K562 (cell line): ENCODE measurements around the gene CLASP2. TPM values are rescaled to one million over a fixed set of nuclear protein-coding genes. Genes with fewer than 3 reads are reported as not detected.

ENCODE experiments used
- ATAC-seq: fragments of 200-7000 bp; cut with Tn5 transposase; 3 replicates; pipeline ENCODE4 v1.9.1; 2020; ENCODE audit warnings: moderate library complexity
- BruUV-seq: library from RNA; stranded (reverse); fragments of 400-500 nt; replicated peaks from 2 replicates; lab custom pipeline; 2021; lab: Mats Ljungman, UMichigan
- CTCF ChIA-PET: fragments of 300-600 bp; formaldehyde crosslinking; extraction: SDS; loops from one replicate; lab custom pipeline; 2021; ENCODE audit warnings: low intra/inter-chr PET ratio; lab: Yijun Ruan, JAX
- POLR2A ChIA-PET: fragments of 300-600, 350-650 bp; sonication (Branson Sonifier 250); formaldehyde crosslinking; extraction: SDS; loops from one replicate; lab custom pipeline; 2021; ENCODE audit warnings: antibody characterized with exemption, inconsistent platforms; lab: Yijun Ruan, JAX
- DNase-seq, 4 experiments: peaks; one replicate each; pipeline versions ENCODE4 v3.0.0 to v3.0.0-alpha.2; 2011 to 2018; ENCODE audit warnings: low spot score in 3 of 4, mixed read lengths in 3 of 4; ENCODE audit errors: extremely low read depth in 1 of 4
- FAIRE-seq: peaks from 2 replicates; lab custom pipeline; 2011; peaks lifted over from hg19 to GRCh38; lab: Jason Lieb, UNC
- H2AFZ ChIP-seq: 2 replicates; pipeline ENCODE4 v1.6.0; 2011; ENCODE audit warnings: low read depth, low read length, control low read depth, inconsistent platforms
- H3K27ac ChIP-seq: fragments of 200-600 bp; 3 replicates; pipeline ENCODE4 v1.8.0; 2011; ENCODE audit warnings: low read depth, mild to moderate bottlenecking, control low read depth, inconsistent platforms, low read length, moderate library complexity, mixed read lengths; ENCODE audit errors: extremely low read depth
- H3K27me3 ChIP-seq, 2 experiments: fragments of 300-600 bp in 1 of 2; 2 replicates in 1 of 2; 3 replicates in 1 of 2; pipeline versions ENCODE4 v1.6.0 to v1.8.0; 2011; ENCODE audit warnings: inconsistent platforms in 2 of 2, low read length in 2 of 2, mild to moderate bottlenecking in 1 of 2, mixed read lengths in 1 of 2, moderate library complexity in 1 of 2; ENCODE audit not compliant: control insufficient read depth in 2 of 2, insufficient read depth in 2 of 2
- H3K36me3 ChIP-seq: fragments of 300-600 bp; 3 replicates; pipeline ENCODE4 v1.8.0; 2011; ENCODE audit warnings: mild to moderate bottlenecking, low read length, inconsistent platforms; ENCODE audit not compliant: control insufficient read depth, insufficient read depth
- H3K4me1 ChIP-seq, 2 experiments: fragments of 200-600 bp in 1 of 2; replicated peaks in 1 of 2; 2 replicates in 1 of 2; 3 replicates in 1 of 2; pipeline versions ENCODE4 v1.5.1 to v1.8.0; 2011; ENCODE audit warnings: inconsistent platforms in 2 of 2, low read length in 2 of 2, mild to moderate bottlenecking in 1 of 2, mixed read lengths in 1 of 2, moderate library complexity in 1 of 2; ENCODE audit not compliant: control insufficient read depth in 2 of 2, insufficient read depth in 2 of 2
- H3K4me2 ChIP-seq: 2 replicates; pipeline ENCODE4 v1.6.1; 2011; ENCODE audit warnings: low read length, control low read depth, inconsistent platforms, mixed read lengths; ENCODE audit not compliant: insufficient read depth
- H3K4me3 ChIP-seq: fragments of 200-600 bp; sonication (generic), shearing (Covaris generic); 2 replicates; pipeline ENCODE4 v1.5.1; 2016; ENCODE audit warnings: control low read depth, inconsistent platforms
- H3K79me2 ChIP-seq: fragments of 200-600 bp; 3 replicates; pipeline ENCODE4 v1.8.0; 2011; ENCODE audit warnings: low read length, inconsistent platforms; ENCODE audit not compliant: control insufficient read depth, insufficient read depth
- H3K9ac ChIP-seq, 2 experiments: 2 replicates each; pipeline versions ENCODE4 v1.6.0 to v1.6.1; 2011; ENCODE audit warnings: low read depth in 2 of 2, low read length in 2 of 2, control low read depth in 1 of 2, inconsistent platforms in 1 of 2, mild to moderate bottlenecking in 1 of 2, mixed read lengths in 1 of 2; ENCODE audit not compliant: insufficient read depth in 1 of 2
- H3K9me1 ChIP-seq: one replicate; pipeline ENCODE4 v1.6.0; 2011; ENCODE audit warnings: inconsistent platforms, mild to moderate bottlenecking, low read length, moderate library complexity; ENCODE audit not compliant: control insufficient read depth, insufficient read depth
- H3K9me3 ChIP-seq: replicated peaks from 2 replicates; pipeline ENCODE4 v1.5.1; 2011; ENCODE audit warnings: low read depth, low read length, inconsistent platforms; ENCODE audit not compliant: control insufficient read depth, insufficient read depth
- H4K20me1 ChIP-seq: replicated peaks from 2 replicates; pipeline ENCODE4 v1.6.1; 2011; ENCODE audit warnings: low read length, inconsistent platforms, mixed read lengths; ENCODE audit not compliant: control insufficient read depth, insufficient read depth
- ARID3A ChIP-seq: IDR thresholded peaks from 2 replicates; pipeline ENCODE4 v1.6.1; 2012; ENCODE audit warnings: low read depth, low read length, improper control_type of control experiment, borderline replicate concordance
- BHLHE40 ChIP-seq: IDR thresholded peaks from 2 replicates; pipeline ENCODE4 v1.6.1; 2011; ENCODE audit warnings: low read length, improper control_type of control experiment
- C11orf30 ChIP-seq: fragments of 450-650 bp; IDR thresholded peaks from 2 replicates; pipeline ENCODE4 v1.6.1; 2016; ENCODE audit warnings: low read depth, mild to moderate bottlenecking
- RNF219 ChIP-seq: fragments of 250-450 bp; sonication (Bioruptor Pico); IDR thresholded peaks from 2 replicates; pipeline ENCODE4 v1.5.0; 2022; ENCODE audit warnings: mild to moderate bottlenecking
- USF2 ChIP-seq: sonication (generic); formaldehyde crosslinking; IDR thresholded peaks from 2 replicates; pipeline ENCODE4 v1.5.0; 2020; ENCODE audit warnings: missing genetic modification reagents
- ZNF23 ChIP-seq: fragments of 250-450 bp; sonication (Bioruptor Pico); IDR thresholded peaks from 2 replicates; pipeline ENCODE4 v1.4.0; 2020; ENCODE audit warnings: mild to moderate bottlenecking
- ZNF316 ChIP-seq: fragments of 450-650 bp; IDR thresholded peaks from 2 replicates; pipeline ENCODE4 v1.6.1; 2016
- ZNF707 ChIP-seq: fragments of 250-450 bp; sonication (Bioruptor Pico); conservative IDR thresholded peaks from 2 replicates; pipeline ENCODE4 v1.8.0; 2022; ENCODE audit warnings: inconsistent platforms, mild to moderate bottlenecking, moderate library complexity
- WGBS: fragments of 100-300 bp; shearing (Covaris generic); methylation state at CpG from one replicate; pipeline ENCODE4 v1.1.6; 2016; ENCODE audit warnings: low coverage, mixed read lengths; ENCODE audit not compliant: insufficient coverage; ENCODE audit errors: missing lambda C conversion rate; 5-methylcytosine and 5-hydroxymethylcytosine counted together
- in situ Hi-C: fragments of 300-500 bp; cut with MboI; formaldehyde crosslinking; loops from 4 replicates; pipeline ENCODE4 v1.15.0; 2018; ENCODE audit warnings: inconsistent platforms, mixed read lengths
- intact Hi-C: fragments of 100-400 bp; cut with micrococcal nuclease; formaldehyde crosslinking; loops from 2 replicates; pipeline ENCODE4 v1.14.2; 2022
- polyA plus RNA-seq, 8 experiments: library from polyadenylated mRNA; depleted of rRNA in 4 of 8; stranded (reverse) in 5 of 8; unstranded in 3 of 8; fragments of >200 nt; fragmentation: Nextera tagmentation in 2 of 8; fragmentation: Illumina TruSeq in 1 of 8; extraction: Ambion mirVana in 2 of 8; extraction: Trizol in 1 of 8; gene quantifications; 2 replicates each; pipeline versions ENCODE4 v1.2.1 to v1.2.3, GENCODE V29; 2011 to 2014; ENCODE audit warnings: inconsistent platforms in 1 of 8, missing spikeins in 1 of 8
- total RNA-seq, 7 experiments: library from RNA; depleted of rRNA in 6 of 7; stranded (reverse); fragments of >200 nt in 6 of 7; fragmentation: Illumina TruSeq in 2 of 7; extraction: Trizol in 2 of 7; gene quantifications; 2 replicates each; pipeline versions ENCODE4 v1.2.1 to v1.2.3, GENCODE V29; 2011 to 2021; ENCODE audit warnings: low replicate concordance in 1 of 7
- TF ChIP-seq, protein P1 (sequence below), 2 experiments: IDR thresholded peaks; 2 replicates each; pipeline ENCODE4 v1.6.1; 2011; ENCODE audit warnings: borderline replicate concordance in 1 of 2, control low read depth in 1 of 2, low read depth in 1 of 2, low read length in 1 of 2, mild to moderate bottlenecking in 1 of 2, mixed read lengths in 1 of 2, moderate library complexity in 1 of 2; ENCODE audit not compliant: insufficient read depth in 1 of 2, insufficient read length in 1 of 2, poor library complexity in 1 of 2, severe bottlenecking in 1 of 2; ENCODE audit errors: extremely low read depth in 1 of 2

Gene CLASP2
- total and polyA plus RNA-seq, 9 of the 15 experiments (the other 6 are each of a cell fraction or from before 2014, with no cell fraction given), result 13.5 to 107 (median 71.8) TPM

DNA sequence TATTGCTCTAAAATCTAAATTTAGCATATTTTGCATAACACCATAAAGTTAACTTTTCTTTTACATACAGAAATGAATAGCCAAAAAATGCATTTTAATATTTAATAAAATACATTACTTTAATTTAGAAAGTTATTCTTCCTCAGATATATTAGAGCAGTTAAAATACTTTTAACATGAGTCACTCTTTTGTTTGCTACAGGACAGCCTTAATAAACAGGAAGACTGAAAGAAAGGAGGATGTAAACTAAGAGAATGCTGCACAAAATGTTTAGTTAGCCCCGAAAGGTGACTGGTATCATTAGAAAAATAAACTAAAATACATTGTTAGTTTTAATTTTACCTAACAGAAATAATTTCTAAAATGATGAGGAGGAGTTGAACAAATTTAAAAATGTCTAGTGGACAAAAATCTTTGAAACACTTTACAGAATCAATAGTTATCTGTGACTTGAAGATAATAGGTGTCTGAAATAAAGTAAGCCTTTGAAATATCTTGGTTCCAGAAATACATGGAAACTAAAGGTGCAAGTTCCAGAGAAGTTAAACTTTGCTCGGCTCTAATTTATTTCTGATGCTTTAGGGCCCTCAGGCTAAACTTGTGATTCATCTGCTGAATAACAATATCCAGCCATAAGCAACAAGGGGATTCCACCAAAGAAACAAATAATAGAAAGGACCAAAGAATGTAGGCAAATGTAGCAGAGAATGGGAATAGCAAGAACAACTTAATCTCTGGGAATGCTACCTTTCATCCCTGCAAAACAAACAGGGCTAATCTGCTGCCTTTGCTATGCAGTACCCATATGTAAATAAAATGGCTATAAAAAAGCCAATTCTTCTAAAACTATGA is 139.5 kb downstream of the CLASP2 start:
- H3K36me3 ChIP-seq, result peaks cover 54% of the 10 kb centered on the region
- TF ChIP-seq RNF219 (no peak), ZNF23 (no peak), ZNF707 (CRISPR knock-in tag) (no peak), C11orf30 (peak; percentile 21; the same call in 1 of the 2 replicates), ARID3A (no peak), ZNF316 (peak; percentile 73), BHLHE40 (no peak), USF2 (CRISPR knock-in tag) (no peak)
- TF ChIP-seq, protein P1, sequence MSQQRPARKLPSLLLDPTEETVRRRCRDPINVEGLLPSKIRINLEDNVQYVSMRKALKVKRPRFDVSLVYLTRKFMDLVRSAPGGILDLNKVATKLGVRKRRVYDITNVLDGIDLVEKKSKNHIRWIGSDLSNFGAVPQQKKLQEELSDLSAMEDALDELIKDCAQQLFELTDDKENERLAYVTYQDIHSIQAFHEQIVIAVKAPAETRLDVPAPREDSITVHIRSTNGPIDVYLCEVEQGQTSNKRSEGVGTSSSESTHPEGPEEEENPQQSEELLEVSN (IDR thresholded peaks at IDR 0.05; ENCODE audit: borderline replicate concordance in 1 of 2, extremely low read depth in 1 of 2, insufficient read depth in 1 of 2, insufficient read length in 1 of 2, low read depth in 1 of 2, low read length in 1 of 2, poor library complexity in 1 of 2, severe bottlenecking in 1 of 2), result no peak
- ATAC-seq (no peak), FAIRE-seq (no peak), DNase-seq (no peak)
- no peaks in the 10 kb centered on the region for H3K27me3 ChIP-seq
- H3K27ac ChIP-seq, result no peak overlapping the region
- WGBS, result 95% methylated on average over 2 of the region's 2 CpGs
- no peaks in the 10 kb centered on the region for H3K4me1 ChIP-seq
- no peak overlapping the region for H2AFZ ChIP-seq
- POLR2A ChIA-PET, result no interaction called here
- H3K9me3 ChIP-seq, result no peaks in the 10 kb centered on the region
- no peaks in the 10 kb centered on the region for H3K9me1 ChIP-seq
- H3K9ac ChIP-seq, result no peak overlapping the region
- no peaks in the 10 kb centered on the region for H4K20me1 ChIP-seq
- intact Hi-C loops, result no loop called here
- H3K4me3 ChIP-seq, result no peak overlapping the region
- in situ Hi-C loops, result no loop called here
- no peak overlapping the region for H3K4me2 ChIP-seq
- CTCF ChIA-PET, result no interaction called here
- no TSS peak for BruUV-seq
- H3K79me2 ChIP-seq, result no peaks in the 10 kb centered on the region
